Prostate gland (tissue), 2 donors: ENCODE results near the gene BMX.

Source experiments
- POLR2A ChIP-seq: fragments of 450-650 bp; IDR thresholded peaks from one replicate; pipeline ENCODE4 v1.6.1; 2016; ENCODE audit warnings: antibody characterized with exemption, mild to moderate bottlenecking
- POLR2AphosphoS5 ChIP-seq: sonication (generic); formaldehyde crosslinking; IDR thresholded peaks from one replicate; pipeline ENCODE4 v1.6.1; 2017; ENCODE audit warnings: antibody characterized with exemption
- TF ChIP-seq, protein P1 (sequence below), 4 experiments: fragments of 200-600 bp in 2 of 4; fragments of 450-650 bp in 2 of 4; sonication (generic) in 2 of 4; IDR thresholded peaks; 1 replicate in 3 of 4; 2 replicates in 1 of 4; pipeline ENCODE4 v1.5.1; 2016 to 2019; ENCODE audit warnings: antibody characterized with exemption in 4 of 4, mild to moderate bottlenecking in 2 of 4, moderate library complexity in 2 of 4

DNA sequence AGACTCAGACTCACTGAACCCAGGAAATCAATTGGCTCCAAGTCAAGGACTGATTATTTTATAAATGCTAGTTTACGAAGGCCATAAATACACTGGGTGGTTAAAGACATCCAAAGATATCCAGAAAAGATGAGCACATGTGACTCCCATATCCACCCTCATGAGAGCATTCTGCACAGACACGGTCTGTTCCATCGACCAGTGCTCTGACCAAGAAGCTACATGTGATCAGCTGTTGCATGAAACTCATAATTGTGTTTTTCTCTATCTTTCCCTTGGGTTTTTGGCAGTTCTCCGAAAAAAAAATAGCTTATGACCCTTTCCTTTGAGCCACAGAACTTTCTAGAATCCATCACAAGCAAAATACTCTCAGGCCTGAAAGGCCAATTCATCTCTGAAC lies 4.8 kb upstream of the BMX start:
- TF ChIP-seq, protein P1, sequence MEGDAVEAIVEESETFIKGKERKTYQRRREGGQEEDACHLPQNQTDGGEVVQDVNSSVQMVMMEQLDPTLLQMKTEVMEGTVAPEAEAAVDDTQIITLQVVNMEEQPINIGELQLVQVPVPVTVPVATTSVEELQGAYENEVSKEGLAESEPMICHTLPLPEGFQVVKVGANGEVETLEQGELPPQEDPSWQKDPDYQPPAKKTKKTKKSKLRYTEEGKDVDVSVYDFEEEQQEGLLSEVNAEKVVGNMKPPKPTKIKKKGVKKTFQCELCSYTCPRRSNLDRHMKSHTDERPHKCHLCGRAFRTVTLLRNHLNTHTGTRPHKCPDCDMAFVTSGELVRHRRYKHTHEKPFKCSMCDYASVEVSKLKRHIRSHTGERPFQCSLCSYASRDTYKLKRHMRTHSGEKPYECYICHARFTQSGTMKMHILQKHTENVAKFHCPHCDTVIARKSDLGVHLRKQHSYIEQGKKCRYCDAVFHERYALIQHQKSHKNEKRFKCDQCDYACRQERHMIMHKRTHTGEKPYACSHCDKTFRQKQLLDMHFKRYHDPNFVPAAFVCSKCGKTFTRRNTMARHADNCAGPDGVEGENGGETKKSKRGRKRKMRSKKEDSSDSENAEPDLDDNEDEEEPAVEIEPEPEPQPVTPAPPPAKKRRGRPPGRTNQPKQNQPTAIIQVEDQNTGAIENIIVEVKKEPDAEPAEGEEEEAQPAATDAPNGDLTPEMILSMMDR (IDR thresholded peaks at IDR 0.05): no peak
- TF ChIP-seq POLR2A: no peak
- TF ChIP-seq POLR2AphosphoS5: no peak
